Left ventricle myocardium superior (tissue), 1 donor: ENCODE results near the gene PRDM2. TPM values are rescaled to one million over a fixed set of nuclear protein-coding genes. Genes with fewer than 3 reads are reported as not detected.
A peak's percentile ranks its signal among the peaks of the same experiment; 100 is the strongest.

Source experiments
- ATAC-seq: fragments of 200-7000 bp; cut with Tn5 transposase; one replicate; pipeline ENCODE4 v1.9.1; 2020; ENCODE audit warnings: mild to moderate bottlenecking, moderate library complexity
- DNase-seq: peaks from one replicate; pipeline ENCODE4 v3.0.0-alpha.2; 2020
- intact Hi-C: fragments of 100-400 bp; cut with micrococcal nuclease; formaldehyde crosslinking; loops from one replicate; pipeline ENCODE4 v1.11.0; 2022
- total RNA-seq: library from RNA; stranded (reverse); fragmentation: NEBNext Ultra II Directional; extraction: Animal tissue kit (Norgen Biotek cat#: 25700); gene quantifications from one replicate; pipeline ENCODE4 v1.2.1, GENCODE V29; 2021
- donor health status: DM: no; HTN: yes; CAD: no; lungs with severe emphysema.

PRDM2 gene
- total RNA-seq, 1 donor from 2014 or later, result 38.5 TPM

DNA sequence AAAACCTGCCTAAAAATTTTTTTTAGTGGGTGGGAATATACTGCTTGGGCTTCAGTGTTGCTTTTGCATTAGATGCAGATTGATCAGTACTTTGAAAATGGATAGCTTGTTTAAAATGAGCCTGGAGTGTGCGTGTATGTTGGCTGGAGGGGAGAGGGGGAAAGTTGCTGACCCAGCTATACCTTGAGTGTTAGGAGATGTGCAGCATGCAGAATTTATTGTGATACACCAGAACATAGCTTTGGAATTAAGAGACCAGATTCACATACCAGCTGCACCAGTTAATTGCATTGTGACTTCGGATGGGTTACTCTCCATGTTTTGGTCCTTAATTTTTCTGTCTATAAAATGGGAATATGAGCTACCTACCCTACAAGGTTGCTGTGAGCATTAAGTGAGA lies 60.4 kb downstream of the PRDM2 start:
- ATAC-seq (no peak), DNase-seq (no peak)
- intact Hi-C loops, result no loop called here

DNA sequence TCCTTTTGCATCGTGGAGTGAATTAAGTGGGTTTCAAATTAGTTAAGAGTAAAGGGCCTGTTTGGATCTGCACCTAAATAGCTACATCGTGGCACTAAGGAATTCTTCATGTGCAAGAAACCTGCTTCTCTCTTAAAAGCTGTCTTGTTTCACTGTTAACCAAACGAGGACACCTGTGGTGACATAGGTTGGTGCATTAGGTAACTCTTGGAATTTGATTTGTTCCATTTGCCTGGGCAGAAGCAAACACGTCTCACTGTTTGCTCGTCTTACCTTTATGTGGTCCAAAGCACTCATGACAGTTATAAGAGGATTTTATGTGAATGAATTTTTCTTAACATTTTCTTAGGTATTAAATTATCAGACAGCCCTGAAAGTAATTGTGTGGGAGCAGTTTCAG lies 60.9 kb downstream of the PRDM2 start:
- no peak for DNase-seq
- intact Hi-C loops, result no loop called here
- ATAC-seq, result no peak

DNA sequence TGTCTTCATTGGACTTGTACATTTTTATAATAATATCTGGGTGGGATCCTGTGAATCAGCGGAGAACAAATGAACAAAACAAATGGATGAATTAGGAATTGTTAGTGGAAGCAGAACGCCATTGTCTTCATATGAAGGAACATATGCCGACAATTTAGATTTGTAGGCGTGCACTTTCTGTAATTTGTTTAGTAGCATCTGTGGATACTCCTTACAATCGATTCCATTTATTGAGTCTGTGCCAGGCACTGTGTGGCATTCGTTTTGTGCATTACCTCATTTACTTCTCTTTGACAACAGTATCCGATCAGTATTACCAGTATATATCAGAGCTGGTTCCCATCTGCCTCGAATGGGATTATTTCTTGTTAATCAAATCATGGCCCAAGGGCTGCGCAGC lies 61.9 kb downstream of the PRDM2 start:
- intact Hi-C loops, result no loop called here
- ATAC-seq, result no peak
- no peak for DNase-seq

DNA sequence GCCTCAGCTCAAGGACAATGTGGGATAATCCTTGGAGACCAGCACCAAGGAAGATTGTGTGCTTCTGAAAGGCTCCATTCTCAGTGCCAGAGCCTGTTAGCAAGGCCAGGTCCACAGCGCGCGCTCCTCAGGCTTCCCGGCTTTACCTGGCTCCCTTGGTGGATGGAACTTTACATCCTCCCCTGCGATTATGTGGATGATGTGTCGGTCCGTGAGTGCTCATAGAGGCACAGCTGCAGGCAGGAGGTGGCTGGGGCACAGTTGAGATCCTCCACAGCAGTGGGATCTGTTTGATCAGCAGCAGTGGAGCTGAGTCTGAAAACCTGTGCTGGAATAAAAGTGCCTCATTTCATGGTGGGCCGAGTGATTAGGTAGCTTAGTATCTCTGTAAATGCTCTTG lies 62.7 kb downstream of the PRDM2 start:
- DNase-seq (no peak), ATAC-seq (no peak)
- intact Hi-C loops, result no loop called here

DNA sequence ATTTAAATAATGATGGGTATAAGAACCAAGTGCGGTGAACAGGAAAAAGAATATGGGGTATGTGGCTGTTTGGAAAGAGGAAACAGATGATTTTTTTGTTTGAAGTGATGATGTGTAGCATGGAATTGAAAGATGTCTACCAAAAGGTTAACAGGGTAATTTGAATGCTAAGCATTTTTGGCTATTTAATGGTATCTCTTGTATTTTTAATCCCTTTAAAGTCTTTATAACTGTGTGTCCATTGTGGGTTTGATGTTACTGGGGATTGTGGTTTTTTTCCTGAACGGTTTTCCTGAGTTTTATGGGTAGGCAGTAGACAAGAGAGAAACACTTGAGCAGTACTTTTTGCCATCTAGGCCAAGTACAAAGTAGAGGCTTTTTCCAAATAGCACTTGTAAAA lies 63.2 kb downstream of the PRDM2 start:
- intact Hi-C loops, result no loop called here
- DNase-seq, result no peak
- no peak for ATAC-seq

DNA sequence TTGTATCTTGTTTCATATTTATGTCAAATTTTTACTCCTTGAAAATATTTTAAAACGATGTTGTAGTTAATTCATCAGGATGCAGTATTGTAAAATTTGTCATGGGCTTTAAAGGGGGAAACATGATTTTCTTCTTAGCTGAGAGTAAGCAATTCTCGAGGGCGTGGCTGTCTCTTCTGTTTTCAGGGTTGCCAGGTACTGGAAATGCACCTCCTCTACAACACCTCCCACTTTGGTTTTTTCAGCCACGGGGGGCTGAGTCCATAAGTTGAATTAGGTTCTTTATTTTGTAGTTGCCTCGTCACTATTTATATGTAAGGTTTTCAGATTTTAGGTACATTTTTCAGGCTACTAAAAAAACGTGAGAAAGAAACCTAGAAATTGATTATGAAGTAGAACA lies 64.0 kb downstream of the PRDM2 start:
- intact Hi-C loops, result no loop called here
- no peak for ATAC-seq
- no peak for DNase-seq

DNA sequence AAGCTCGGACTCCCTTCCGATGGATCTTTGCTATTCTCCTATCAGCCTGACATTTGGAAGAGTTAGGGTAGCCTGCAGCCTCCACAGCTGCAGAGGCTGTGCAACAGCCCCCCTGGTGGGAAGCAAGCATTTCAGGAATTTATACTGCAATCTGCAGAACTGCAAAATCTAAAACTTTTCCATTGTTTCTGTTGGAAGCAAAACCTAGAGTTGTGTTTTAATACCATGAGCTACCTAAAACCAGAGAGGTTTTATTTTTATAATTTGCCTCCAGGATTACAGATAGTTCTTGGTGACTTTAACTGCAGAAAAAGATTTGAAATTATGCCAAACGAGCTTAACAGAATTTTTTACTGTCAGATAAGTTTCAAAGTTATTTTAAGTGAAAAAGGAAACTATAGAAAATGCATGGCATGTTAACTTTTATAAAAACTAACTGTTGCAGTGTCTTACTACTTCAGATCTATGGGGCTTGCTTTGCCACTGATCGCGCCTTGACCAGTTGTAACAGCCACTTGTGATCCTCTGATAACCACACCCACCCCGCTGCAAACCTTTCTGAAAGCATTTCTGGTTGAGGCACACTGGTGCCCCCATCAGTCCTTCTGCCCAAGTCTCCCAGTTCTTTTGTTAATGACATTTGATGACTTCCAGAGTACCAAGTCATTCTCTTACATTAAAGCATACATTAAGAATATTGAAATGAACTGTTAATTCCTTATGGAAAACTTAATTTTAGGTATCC lies 64.8 kb downstream of the PRDM2 start:
- ATAC-seq (peak; percentile 49), DNase-seq (no peak)
- intact Hi-C loops, result no loop called here

DNA sequence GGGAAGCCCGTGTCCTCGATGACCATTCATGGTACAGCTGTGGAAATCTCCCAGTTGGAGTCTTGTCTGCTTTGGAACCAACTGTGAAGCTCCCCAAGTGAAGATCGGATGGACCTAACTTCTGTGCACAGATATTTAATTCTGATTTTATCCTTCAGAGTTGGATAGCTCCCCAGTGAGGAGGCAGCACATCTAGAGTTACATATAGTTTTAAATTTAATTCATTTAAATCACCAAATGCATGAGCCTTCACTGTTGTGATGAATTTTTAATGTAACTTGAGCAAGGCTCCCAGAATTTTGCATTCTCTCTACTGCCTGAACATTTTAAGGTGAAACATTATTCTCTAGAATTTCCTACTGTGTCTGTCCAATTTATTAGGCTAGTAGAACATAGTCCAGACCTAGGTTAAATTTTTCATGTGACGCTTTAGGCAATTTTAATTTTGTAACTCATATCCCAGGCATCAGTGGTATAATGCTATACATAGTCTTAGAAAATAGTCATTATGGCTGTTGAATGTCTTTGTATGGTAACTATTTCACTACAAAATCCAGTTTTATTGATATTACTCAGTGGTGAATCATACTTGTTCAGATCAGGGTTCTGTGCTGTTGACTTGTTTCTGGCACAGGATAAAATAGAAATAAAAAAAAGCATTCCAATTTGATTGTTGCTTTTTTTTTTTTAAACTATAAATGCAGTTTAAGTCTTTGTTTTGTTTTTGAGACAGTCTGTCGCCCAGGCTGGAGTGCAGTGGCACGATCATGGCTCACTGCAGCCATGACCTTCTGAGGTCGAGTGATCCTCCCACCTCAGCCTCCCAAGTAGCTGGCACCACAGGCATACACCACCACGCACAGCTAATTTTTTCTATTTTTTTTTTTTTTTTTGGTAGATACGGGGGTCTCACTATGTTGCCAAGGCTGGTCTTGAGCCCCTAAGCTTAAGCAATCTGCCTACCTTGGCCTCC lies 66.9 kb downstream of the PRDM2 start:
- intact Hi-C loops, result no loop called here
- no peak for DNase-seq
- ATAC-seq, result no peak

DNA sequence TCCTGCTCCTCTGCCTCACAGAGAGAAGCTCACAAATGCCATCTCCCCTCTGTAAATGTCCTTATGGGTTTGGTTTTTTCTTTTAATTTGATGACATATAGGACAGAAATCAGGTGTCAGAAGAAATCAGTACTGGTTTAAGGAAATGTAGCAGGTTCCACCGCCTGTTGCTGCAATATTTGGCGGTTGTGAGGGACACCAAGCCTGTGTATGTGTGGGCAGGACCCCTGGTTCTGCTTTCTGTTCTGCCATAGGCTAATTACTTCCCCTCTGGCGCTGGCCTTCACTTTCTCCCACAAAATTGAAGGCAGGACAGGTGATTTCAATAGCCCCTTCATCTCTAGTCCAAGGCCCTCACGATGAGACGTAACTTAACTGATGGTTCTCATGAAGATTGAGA lies 69.2 kb downstream of the PRDM2 start:
- intact Hi-C loops, result no loop called here
- DNase-seq (no peak), ATAC-seq (no peak)

DNA sequence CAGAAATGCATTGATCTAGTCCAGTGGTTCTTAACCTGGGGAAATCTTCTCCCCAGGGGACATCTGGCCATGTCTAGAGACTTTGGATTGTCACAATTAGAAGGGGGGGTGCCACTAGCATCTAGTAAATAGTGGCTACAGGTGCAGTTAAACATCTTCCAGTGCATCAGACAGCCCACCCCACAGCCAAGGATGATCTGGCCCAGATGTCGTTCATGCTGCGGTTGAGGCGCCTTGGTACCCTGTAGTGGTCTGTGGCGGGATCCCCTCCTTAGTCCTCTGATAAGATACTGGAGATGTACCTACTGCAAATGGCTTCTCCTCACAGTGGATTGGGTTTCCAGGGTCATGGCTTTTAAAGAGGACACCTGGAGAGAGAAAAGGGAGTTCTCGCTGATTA lies 69.8 kb downstream of the PRDM2 start:
- DNase-seq (no peak), ATAC-seq (no peak)
- intact Hi-C loops, result no loop called here

DNA sequence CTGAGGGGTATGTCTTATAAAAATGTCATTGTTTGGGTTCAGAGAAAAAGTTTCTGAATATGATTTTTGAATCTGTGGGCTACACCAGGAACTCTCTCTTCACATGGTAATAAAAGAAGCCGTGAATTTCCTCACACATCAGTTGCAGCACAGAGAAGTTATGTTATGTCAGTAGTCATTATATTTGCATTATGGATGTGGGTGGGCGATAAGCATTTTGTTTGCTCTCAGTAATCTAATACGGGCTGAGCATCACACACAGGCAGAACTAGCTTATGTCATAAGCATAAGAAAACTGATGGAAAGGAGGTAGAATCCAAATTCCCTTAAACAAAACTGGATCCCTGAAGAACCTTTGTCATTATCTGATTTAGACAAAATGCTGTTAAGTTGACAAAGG lies 70.8 kb downstream of the PRDM2 start:
- ATAC-seq, result no peak
- intact Hi-C loops, result no loop called here
- DNase-seq, result no peak

DNA sequence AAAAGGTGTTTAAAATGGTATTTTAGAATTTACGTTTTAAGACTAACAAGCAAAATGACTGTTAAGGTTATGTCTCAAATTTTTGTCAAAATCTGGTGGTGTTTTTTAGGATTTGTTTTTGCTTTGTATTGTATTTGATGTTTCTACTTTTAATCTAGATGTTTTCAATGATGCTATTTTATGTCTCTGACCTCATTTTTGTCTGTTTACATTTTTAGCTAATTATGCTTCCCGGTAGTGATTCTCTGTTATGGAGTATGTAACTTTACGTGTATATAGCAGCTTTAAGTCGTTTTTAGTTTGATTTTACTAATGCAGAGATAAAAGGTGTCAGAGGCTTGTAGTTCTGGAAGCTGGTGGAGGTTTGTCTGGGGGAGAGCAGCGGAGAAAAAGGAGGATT lies 71.8 kb downstream of the PRDM2 start:
- intact Hi-C loops, result no loop called here
- no peak for ATAC-seq

DNA sequence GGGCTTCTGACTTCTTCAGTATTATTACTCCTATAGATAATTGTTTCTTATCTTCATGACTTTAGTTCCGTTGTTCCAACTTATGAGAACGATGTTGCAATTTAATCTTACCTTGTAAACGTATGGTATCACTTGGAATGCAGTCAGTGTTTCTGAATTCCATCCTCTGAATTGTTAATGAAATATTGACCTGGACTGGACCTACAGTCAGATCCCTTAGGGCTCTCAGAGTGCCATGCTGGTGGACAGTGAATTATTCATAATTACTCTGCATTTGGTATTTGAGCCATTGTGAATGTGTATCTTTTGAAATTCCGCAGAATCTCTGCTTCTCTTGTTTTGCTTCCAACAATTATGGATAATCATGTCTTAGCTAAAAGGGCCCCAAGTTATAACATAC lies 72.3 kb downstream of the PRDM2 start:
- ATAC-seq (no peak), DNase-seq (no peak)
- intact Hi-C loops, result no loop called here

More for the DNA sequence above, 71.8 kb downstream of the PRDM2 start:
- no peak for DNase-seq

DNA sequence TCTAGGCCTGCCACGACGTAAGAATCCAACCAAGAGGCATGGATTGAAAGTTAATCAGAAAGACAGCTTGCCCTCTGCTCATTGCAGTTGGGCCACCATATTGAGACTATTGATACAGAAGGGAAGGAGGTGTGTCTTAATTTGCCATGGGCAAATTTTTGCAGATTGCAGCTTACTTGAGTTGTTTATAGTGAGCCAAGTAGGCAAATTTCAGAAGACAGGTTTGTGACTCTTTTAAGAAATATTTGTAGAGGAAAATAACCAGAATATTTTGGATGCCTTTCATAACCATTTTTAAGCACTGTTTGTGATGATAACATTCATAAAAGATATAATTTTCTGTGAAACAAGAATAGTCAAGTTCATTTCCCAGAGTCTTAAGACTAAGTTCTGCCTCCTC lies 74.1 kb downstream of the PRDM2 start:
- intact Hi-C loops, result no loop called here
- ATAC-seq (no peak), DNase-seq (no peak)

DNA sequence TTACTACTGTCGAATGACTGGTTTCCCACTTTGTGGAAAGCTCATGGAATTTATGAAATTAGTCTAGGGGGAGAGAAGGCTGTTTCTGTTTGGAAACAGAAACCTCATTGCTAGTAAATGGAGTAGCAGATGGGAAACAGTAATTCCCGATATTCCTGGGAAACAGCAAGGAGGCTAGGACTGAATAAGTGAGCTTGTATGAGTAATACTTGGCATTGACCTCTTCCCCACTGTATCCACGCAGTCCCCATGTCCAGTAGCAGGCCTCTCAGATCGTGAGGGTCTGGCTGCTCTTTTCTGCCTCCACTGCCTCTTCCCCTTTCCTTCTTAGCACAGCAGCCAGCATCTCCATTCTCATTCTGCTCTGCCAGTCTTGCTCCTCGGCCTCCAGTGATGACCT lies 75.5 kb downstream of the PRDM2 start:
- intact Hi-C loops, result no loop called here
- DNase-seq (no peak), ATAC-seq (no peak)

DNA sequence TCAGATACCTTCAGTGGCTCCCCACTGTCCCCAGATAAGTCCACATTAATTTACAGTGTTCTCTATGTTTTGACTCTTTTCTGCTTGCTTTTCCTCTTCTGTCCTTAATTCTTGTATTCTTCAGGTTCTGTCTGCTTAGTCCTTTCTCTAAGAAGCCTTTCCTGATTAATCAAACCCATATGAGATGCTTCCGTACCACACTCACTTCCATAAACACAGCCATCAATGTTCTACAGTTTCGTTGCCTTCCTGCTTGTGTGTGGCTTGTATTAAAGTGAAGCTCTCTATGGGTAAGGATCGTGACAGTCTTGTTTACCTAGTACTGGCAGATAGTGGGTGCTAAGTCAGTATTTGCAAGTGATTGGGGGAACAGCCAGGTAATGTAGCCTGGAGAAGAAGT lies 75.9 kb downstream of the PRDM2 start:
- intact Hi-C loops, result no loop called here
- no peak for DNase-seq
- ATAC-seq, result no peak

DNA sequence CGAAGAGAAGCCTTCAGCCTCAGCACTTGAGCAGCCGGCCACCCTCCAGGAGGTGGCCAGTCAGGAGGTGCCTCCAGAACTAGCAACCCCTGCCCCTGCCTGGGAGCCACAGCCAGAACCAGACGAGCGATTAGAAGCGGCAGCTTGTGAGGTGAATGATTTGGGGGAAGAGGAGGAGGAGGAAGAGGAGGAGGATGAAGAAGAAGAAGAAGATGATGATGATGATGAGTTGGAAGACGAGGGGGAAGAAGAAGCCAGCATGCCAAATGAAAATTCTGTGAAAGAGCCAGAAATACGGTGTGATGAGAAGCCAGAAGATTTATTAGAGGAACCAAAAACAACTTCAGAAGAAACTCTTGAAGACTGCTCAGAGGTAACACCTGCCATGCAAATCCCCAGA lies 78.4 kb downstream of the PRDM2 start:
- intact Hi-C loops, result no loop called here

DNA sequence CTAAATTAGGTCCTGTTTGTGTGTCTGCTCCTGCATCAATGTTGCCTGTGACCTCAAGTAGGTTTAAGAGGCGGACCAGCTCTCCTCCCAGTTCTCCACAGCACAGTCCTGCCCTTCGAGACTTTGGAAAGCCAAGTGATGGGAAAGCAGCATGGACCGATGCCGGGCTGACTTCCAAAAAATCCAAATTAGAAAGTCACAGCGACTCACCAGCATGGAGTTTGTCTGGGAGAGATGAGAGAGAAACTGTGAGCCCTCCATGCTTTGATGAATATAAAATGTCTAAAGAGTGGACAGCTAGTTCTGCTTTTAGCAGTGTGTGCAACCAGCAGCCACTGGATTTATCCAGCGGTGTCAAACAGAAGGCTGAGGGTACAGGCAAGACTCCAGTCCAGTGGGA lies 79.9 kb downstream of the PRDM2 start:
- ATAC-seq (no peak), DNase-seq (no peak)
- intact Hi-C loops, result no loop called here

More for the DNA sequence above, 78.4 kb downstream of the PRDM2 start:
- DNase-seq (no peak), ATAC-seq (no peak)

DNA sequence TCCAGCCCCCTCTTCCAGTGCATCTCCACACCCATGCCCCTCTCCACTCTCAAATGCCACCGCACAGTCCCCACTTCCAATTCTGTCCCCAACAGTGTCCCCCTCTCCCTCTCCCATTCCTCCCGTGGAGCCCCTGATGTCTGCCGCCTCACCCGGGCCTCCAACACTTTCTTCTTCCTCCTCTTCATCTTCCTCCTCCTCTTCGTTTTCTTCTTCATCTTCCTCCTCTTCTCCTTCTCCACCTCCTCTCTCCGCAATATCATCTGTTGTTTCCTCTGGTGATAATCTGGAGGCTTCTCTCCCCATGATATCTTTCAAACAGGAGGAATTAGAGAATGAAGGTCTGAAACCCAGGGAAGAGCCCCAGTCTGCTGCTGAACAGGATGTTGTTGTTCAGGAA lies 80.8 kb downstream of the PRDM2 start:
- intact Hi-C loops, result no loop called here
- ATAC-seq (no peak), DNase-seq (no peak)

DNA sequence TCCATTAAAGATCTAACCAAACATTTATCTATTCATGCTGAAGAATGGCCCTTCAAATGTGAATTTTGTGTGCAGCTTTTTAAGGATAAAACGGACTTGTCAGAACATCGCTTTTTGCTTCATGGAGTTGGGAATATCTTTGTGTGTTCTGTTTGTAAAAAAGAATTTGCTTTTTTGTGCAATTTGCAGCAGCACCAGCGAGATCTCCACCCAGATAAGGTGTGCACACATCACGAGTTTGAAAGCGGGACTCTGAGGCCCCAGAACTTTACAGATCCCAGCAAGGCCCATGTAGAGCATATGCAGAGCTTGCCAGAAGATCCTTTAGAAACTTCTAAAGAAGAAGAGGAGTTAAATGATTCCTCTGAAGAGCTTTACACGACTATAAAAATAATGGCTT lies 81.2 kb downstream of the PRDM2 start:
- ATAC-seq (no peak), DNase-seq (no peak)
- intact Hi-C loops, result no loop called here
